WTC11 (cell line): Measurements from ENCODE around the gene ELP4.

Source experiments
- ATF2 ChIP-seq: sonication (generic); formaldehyde crosslinking; IDR thresholded peaks from 2 replicates; pipeline ENCODE4 v1.8.1; 2022; ENCODE audit warnings: low read depth, missing genetic modification reagents, borderline replicate concordance
- ATF6 ChIP-seq: sonication (generic); formaldehyde crosslinking; IDR thresholded peaks from 2 replicates; pipeline ENCODE4 v1.8.1; 2023; ENCODE audit warnings: mild to moderate bottlenecking, missing genetic modification reagents
- CTCF ChIP-seq: fragments of 200-600 bp; IDR thresholded peaks from 2 replicates; pipeline ENCODE4 v1.8.0; 2022; ENCODE audit warnings: antibody characterized with exemption
- NR3C1 ChIP-seq: sonication (generic); formaldehyde crosslinking; conservative IDR thresholded peaks from 2 replicates; pipeline ENCODE4 v1.8.1; 2023; ENCODE audit warnings: low read depth, mild to moderate bottlenecking, missing genetic modification reagents
- RELA ChIP-seq: sonication (generic); formaldehyde crosslinking; IDR thresholded peaks from 2 replicates; pipeline ENCODE4 v1.8.1; 2022; ENCODE audit warnings: missing genetic modification reagents, mild to moderate bottlenecking, borderline replicate concordance

GRCh38 chr11:31649129-31649966, 139.8 kb downstream of the ELP4 start:
- TF ChIP-seq CTCF = no peak
- TF ChIP-seq RELA = no peak
- TF ChIP-seq NR3C1 (CRISPR knock-in tag) = no peak
- TF ChIP-seq ATF6 (CRISPR knock-in tag) = no peak
- TF ChIP-seq ATF2 (CRISPR knock-in tag) = no peak
